ENCODE measurements around the gene TMEM248. TPM values are rescaled to one million over a fixed set of nuclear protein-coding genes. Genes with fewer than 3 reads are reported as not detected.

Gene TMEM248
- total and polyA plus RNA-seq, 2 of the 13 experiments (the other 11 are each of a cell fraction or from before 2014, with no cell fraction given): 54.3 to 109 TPM

- TF ChIP-seq HOXA7 (CRISPR knock-in tag; IDR thresholded peaks at IDR 0.05) (0 out of 2 replicates have a peak, but pooled peaks have one; percentile 68), ZNF724P (CRISPR knock-in tag; IDR thresholded peaks at IDR 0.05; ENCODE audit: borderline replicate concordance) (peak; percentile 92; the same call in 1 of the 2 replicates), SSRP1 (CRISPR knock-in tag; IDR thresholded peaks at IDR 0.05) (no peak), GATAD2A (CRISPR knock-in tag; IDR thresholded peaks at IDR 0.05) (peak; percentile 85), HNRNPK (IDR thresholded peaks at IDR 0.05; ENCODE audit: low read depth, low read length, poor library complexity, severe bottlenecking) (no peak), ZNF746 (CRISPR knock-in tag; IDR thresholded peaks at IDR 0.05) (peak; percentile 67), ZSCAN29 (CRISPR knock-in tag; conservative IDR thresholded peaks at IDR 0.05) (peak; percentile 88), SRSF1 (optimal IDR thresholded peaks at IDR 0.05; ENCODE audit: low read depth, low read length) (peak; percentile 70), ZBTB10 (CRISPR knock-in tag; IDR thresholded peaks at IDR 0.05; ENCODE audit: borderline replicate concordance) (no peak), ZFP1 (CRISPR knock-in tag; IDR thresholded peaks at IDR 0.05) (0 out of 2 replicates have a peak, but pooled peaks have one; percentile 31), TOE1 (CRISPR knock-in tag; IDR thresholded peaks at IDR 0.05) (no peak), RORA (CRISPR knock-in tag; IDR thresholded peaks at IDR 0.05) (no peak), ZNF558 (CRISPR knock-in tag; IDR thresholded peaks at IDR 0.05; ENCODE audit: borderline replicate concordance) (no peak), KDM6A (CRISPR knock-in tag; IDR thresholded peaks at IDR 0.05; ENCODE audit: low read depth) (no peak), PCBP1 (IDR thresholded peaks at IDR 0.05; ENCODE audit: borderline replicate concordance, low read depth, low read length) (no peak), KMT2B (CRISPR knock-in tag; IDR thresholded peaks at IDR 0.05) (peak; percentile 97), NCOR1 (IDR thresholded peaks at IDR 0.05; ENCODE audit: borderline replicate concordance, low read length) (no peak; the same call in 1 of the 2 replicates), PRMT3 (CRISPR knock-in tag; IDR thresholded peaks at IDR 0.05; ENCODE audit: borderline replicate concordance, low read depth) (no peak), TOPORS (CRISPR knock-in tag; IDR thresholded peaks at IDR 0.05) (peak; percentile 88), POLR2AphosphoS2 (IDR thresholded peaks at IDR 0.05; ENCODE audit: low read depth, low read length) (no peak), MAF1 (CRISPR knock-in tag; IDR thresholded peaks at IDR 0.05; ENCODE audit: borderline replicate concordance) (no peak)
- TF ChIP-seq, protein P1, sequence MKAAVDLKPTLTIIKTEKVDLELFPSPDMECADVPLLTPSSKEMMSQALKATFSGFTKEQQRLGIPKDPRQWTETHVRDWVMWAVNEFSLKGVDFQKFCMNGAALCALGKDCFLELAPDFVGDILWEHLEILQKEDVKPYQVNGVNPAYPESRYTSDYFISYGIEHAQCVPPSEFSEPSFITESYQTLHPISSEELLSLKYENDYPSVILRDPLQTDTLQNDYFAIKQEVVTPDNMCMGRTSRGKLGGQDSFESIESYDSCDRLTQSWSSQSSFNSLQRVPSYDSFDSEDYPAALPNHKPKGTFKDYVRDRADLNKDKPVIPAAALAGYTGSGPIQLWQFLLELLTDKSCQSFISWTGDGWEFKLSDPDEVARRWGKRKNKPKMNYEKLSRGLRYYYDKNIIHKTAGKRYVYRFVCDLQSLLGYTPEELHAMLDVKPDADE (CRISPR knock-in tag; IDR thresholded peaks at IDR 0.05): no peak
- TF ChIP-seq, protein P2, sequence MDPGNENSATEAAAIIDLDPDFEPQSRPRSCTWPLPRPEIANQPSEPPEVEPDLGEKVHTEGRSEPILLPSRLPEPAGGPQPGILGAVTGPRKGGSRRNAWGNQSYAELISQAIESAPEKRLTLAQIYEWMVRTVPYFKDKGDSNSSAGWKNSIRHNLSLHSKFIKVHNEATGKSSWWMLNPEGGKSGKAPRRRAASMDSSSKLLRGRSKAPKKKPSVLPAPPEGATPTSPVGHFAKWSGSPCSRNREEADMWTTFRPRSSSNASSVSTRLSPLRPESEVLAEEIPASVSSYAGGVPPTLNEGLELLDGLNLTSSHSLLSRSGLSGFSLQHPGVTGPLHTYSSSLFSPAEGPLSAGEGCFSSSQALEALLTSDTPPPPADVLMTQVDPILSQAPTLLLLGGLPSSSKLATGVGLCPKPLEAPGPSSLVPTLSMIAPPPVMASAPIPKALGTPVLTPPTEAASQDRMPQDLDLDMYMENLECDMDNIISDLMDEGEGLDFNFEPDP (CRISPR knock-in tag; conservative IDR thresholded peaks at IDR 0.05): 0 out of 2 replicates have a peak, but pooled peaks have one; percentile 84
- TF ChIP-seq, protein P3, sequence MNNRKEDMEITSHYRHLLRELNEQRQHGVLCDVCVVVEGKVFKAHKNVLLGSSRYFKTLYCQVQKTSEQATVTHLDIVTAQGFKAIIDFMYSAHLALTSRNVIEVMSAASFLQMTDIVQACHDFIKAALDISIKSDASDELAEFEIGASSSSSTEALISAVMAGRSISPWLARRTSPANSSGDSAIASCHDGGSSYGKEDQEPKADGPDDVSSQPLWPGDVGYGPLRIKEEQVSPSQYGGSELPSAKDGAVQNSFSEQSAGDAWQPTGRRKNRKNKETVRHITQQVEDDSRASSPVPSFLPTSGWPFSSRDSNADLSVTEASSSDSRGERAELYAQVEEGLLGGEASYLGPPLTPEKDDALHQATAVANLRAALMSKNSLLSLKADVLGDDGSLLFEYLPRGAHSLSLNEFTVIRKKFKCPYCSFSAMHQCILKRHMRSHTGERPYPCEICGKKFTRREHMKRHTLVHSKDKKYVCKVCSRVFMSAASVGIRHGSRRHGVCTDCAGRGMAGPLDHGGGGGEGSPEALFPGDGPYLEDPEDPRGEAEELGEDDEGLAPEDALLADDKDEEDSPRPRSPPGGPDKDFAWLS (CRISPR knock-in tag; IDR thresholded peaks at IDR 0.05; ENCODE audit: borderline replicate concordance): no peak; the same call in 1 of the 2 replicates
Observed at GRCh38 chr7:66920769-66921395, at the start of gene TMEM248 (continued).
